HG02970 (cell line): ENCODE results near the gene OIP5.
"Not testable (repeated sequence)": the region's sequence is repeated elsewhere in the genome, so short reads cannot be mapped to it uniquely, and the experiment has no call there.

Source experiments
- ATAC-seq: cut with Tn5 transposase; IDR thresholded peaks from one replicate; pipeline ENCODE4 v1.9.1; 2021; ENCODE audit warnings: mild to moderate bottlenecking, moderate library complexity, moderate number of reproducible peaks; ENCODE audit not compliant: unreplicated experiment, low FRiP score

OIP5 gene

DNA sequence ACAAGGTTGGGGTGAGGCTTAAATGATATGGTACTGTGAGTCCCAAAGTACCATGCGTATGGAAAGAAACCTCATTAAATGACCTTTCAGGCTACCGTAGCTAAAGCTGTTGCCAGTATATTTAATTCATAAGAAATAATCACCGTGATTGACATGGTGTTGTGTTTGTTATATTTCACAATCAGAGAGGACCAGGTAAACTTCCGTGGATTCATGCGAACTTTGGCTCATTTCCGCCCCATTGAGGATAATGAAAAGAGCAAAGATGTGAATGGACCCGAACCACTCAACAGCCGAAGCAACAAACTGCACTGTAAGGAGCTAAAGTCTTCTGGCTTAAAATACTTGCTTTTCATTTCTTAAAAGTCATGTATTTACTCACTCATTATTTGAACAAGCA is 69.8 kb downstream of the OIP5 start:
- no peak for ATAC-seq

DNA sequence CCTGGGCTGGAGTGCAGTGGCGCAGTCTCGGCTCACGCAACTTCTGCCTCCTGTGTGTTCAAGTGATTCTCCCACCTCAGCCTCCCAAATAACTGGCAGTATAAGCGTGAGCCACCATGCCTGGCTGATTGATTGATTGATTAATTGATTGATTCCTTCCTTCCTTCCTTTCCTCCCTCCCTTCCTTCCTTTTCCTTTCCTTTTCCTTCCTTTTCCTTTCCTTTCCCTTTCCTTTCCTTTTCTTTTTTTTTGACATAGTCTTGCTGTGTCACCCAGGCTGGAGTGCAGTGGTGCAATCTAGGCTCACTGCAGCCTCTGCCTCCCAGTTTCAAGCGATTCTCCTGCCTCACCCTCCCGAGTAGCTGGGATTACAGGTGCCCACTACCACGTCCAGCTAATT is 71.5 kb downstream of the OIP5 start:
- not testable (repeated sequence) for ATAC-seq

DNA sequence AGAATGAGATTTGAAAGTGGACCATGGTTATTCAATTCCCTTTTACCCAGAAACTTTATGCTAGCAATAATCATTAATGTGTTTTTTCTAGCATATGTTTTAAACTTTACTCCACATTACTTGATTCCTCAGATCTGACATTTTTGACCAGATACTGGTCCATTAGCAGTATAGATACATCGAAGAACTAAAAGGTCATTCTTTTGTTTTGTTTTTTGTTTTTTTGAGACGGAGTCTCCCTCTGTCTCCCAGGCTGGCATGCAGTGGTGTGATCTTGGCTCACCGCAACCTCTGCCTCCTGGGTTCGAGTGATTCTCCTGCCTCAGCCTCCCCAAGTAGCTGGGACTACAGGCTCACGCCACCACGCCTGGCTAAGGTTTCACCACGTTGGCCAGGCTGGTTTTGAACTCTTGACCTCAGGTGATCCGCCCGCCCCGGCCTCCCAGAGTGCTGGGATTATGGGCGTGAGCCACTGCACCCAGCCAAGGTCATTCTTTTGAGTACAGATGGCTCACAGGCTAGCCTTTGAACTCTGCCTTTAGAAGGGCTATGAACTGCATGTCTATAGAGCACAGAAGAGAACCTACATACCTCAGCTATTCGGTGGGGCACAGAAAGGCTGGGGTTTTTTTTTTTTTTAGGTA is 72.7 kb downstream of the OIP5 start:
- ATAC-seq = no peak
